Measurements from ENCODE around the gene DNMT3B.

DNMT3B gene

GRCh38 chr20:32841174-32841573, 79.0 kb downstream of the DNMT3B start:
- TF ChIP-seq GATA3 (IDR thresholded peaks at IDR 0.05; ENCODE audit: low read depth, low read length): no peak
- no peak for TF ChIP-seq GATA2 (IDR thresholded peaks at IDR 0.05; ENCODE audit: low read depth, low read length)

DNA sequence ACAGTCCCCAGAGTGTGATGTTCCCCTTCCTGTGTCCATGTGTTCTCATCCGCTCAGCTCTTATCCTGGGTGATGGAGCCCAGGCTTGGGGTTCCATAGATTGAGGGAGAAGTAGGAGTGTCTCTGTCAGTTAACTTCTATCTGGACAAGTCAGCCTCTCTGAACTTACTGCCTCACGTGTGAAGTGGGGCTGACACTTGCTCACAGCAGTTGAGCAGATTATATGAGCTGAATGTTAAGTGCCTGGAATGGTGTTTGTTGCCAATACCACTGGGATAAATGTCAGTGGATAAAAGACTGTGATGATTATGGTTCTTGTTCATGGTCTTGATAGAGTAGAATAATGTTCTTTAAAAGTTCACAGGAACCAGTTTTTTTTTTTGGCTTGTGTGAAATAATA, 79.4 kb downstream of the DNMT3B start:
- TF ChIP-seq GATA2 (IDR thresholded peaks at IDR 0.05; ENCODE audit: low read depth, low read length): no peak
- TF ChIP-seq GATA3 (IDR thresholded peaks at IDR 0.05; ENCODE audit: low read depth, low read length): no peak

DNA sequence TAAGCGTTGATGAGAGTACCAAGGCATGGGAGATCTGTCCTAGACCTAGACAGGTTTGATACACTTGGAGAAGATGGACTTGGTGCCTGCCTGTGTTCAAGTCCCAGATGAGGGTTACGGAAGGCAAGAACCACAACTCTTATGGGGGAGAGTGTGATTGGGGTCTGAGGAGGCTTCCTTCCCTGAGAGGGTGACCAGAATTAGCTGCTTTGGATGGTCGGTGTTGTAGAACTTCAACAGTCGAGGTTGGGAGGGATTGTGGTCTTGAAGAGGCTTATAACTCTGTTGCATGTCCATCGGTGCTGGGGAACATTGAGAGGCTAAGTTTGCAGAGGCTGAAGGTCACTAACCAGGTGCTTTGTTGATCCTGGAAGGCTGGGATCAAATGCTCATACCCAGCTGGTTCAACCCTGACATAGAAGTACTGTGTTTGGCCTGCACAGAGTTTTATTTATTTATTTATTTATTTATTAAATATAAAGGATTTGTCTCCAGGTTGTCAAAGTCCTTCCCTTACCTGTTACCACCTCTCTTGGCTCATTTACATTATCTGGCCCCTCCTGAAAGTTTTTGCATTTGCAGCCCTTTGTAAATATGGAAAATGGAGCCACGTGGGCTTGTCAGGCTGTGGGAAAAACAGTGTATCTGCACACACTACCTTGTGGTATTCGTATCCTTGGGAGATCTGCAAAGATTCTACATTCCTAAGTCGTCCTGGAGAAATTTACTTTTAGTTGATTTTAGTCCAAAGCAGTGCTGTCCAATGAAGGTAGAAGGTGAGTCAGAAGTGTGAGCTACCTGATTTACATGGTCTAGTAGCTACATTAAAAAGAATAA, 80.7 kb downstream of the DNMT3B start:
- TF ChIP-seq GATA3 (IDR thresholded peaks at IDR 0.05; ENCODE audit: low read depth, low read length) (no peak), GATA2 (IDR thresholded peaks at IDR 0.05; ENCODE audit: low read depth, low read length) (no peak)

- TF ChIP-seq GATA3 (IDR thresholded peaks at IDR 0.05; ENCODE audit: low read depth, low read length) (no peak), GATA2 (IDR thresholded peaks at IDR 0.05; ENCODE audit: low read depth, low read length) (no peak)
Measured at GRCh38 chr20:32845786-32846185, 83.6 kb downstream of the DNMT3B start.

DNA sequence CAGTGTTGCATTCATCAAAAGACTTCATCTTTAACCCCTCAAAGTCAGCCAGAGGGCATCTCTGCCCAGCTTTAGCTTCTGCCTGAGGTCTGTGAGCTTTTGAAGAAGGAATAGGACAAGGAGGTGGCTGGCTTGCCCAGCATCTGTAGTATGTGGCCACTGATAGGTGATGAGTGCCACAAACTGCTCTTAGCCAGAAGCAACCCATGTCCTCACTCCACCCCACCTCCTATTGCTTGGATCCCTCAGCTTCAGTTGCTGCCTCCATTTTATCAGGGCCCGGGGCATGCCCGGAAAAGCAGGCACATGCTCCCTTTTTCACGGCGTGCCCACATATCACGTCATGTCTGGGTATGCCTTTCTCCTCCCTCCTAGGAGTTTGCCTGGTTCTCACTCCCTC, 84.7 kb downstream of the DNMT3B start:
- TF ChIP-seq GATA3 (IDR thresholded peaks at IDR 0.05; ENCODE audit: low read depth, low read length) (no peak), GATA2 (IDR thresholded peaks at IDR 0.05; ENCODE audit: low read depth, low read length) (no peak)

DNA sequence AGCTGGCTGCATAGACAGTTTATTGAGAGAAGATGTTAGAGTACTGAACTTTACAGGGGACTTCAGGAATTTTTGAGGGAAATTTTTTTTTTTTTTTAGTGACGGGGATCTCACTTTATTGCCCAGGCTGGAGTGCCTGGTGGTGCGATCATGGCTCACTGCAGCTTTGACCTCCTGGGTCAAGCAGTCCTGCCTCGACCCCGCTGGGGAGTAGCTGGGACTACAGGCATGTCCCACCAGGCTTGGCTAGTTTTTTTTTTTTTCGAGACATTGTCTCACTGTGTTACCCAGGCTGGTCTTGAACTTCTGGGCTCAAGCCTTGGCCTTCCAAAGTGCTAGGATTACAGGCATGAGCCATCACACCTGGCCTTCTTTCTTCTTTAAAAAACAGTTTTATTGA, 85.8 kb downstream of the DNMT3B start:
- TF ChIP-seq GATA2 (IDR thresholded peaks at IDR 0.05; ENCODE audit: low read depth, low read length): no peak
- TF ChIP-seq GATA3 (IDR thresholded peaks at IDR 0.05; ENCODE audit: low read depth, low read length): no peak

DNA sequence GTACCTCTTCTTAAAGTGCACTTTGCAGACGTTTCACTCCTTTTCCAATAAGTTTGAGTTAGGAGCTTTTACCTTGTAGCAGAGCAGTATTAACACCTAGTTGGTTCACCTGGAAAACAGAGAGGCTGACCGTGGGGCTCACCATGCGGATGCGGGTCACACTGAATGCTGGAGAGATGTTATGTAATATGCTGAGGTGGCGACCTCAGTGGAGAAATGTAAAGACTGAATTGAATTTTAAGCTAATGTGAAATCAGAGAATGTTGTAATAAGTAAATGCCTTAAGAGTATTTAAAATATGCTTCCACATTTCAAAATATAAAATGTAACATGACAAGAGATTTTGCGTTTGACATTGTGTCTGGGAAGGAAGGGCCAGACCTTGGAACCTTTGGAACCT, 86.7 kb downstream of the DNMT3B start:
- TF ChIP-seq GATA3 (IDR thresholded peaks at IDR 0.05; ENCODE audit: low read depth, low read length) (no peak), GATA2 (IDR thresholded peaks at IDR 0.05; ENCODE audit: low read depth, low read length) (no peak)

DNA sequence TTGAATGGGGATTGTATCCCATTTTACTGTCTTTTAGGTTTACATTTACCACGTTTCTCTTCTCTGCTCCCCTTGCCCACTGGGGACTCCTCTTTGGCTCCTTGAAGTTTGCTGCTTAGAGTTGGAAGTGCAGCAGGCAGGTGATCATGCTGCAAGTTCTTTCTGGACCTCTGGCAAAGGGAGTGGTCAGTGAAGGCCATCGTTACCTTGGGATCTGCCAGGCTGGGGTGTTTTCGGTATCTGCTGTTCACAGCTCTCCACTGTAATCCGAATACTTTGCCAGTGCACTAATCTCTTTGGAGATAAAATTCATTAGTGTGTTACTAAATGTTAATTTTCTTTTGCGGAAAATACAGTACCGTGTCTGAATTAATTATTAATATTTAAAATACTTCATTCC, 87.4 kb downstream of the DNMT3B start:
- no peak for TF ChIP-seq GATA2 (IDR thresholded peaks at IDR 0.05; ENCODE audit: low read depth, low read length)

- TF ChIP-seq GATA3 (IDR thresholded peaks at IDR 0.05; ENCODE audit: low read depth, low read length) (no peak), GATA2 (IDR thresholded peaks at IDR 0.05; ENCODE audit: low read depth, low read length) (no peak)
Measured at GRCh38 chr20:32855387-32855786, 93.2 kb downstream of the DNMT3B start.

GRCh38 chr20:32858189-32858588, 96.0 kb downstream of the DNMT3B start:
- TF ChIP-seq GATA3 (IDR thresholded peaks at IDR 0.05; ENCODE audit: low read depth, low read length): no peak
- no peak for TF ChIP-seq GATA2 (IDR thresholded peaks at IDR 0.05; ENCODE audit: low read depth, low read length)

Data from SH-SY5Y (cell line).